Epithelial cell of proximal tubule (primary cell): ENCODE results near the gene KRTAP12-1. TPM values are rescaled to one million over a fixed set of nuclear protein-coding genes. Genes with fewer than 3 reads are reported as not detected.

ENCODE experiments used
- DNase-seq: peaks from one replicate; pipeline ENCODE4 v3.0.0-alpha.2; 2011; ENCODE audit warnings: low read depth
- H3K4me3 ChIP-seq: 2 replicates; pipeline ENCODE4 v1.5.1; 2011; ENCODE audit warnings: low read depth, mild to moderate bottlenecking, low read length
- CTCF ChIP-seq: conservative IDR thresholded peaks from 2 replicates; pipeline ENCODE4 v1.5.1; 2012; ENCODE audit warnings: low read depth, mild to moderate bottlenecking, low read length
- total RNA-seq: library from RNA; depleted of rRNA; stranded (reverse); fragments of >200 nt; gene quantifications from 2 replicates; pipeline ENCODE4 v1.2.3, GENCODE V29; 2015

KRTAP12-1 gene
- total RNA-seq, 1 donor from 2014 or later, result not detected

- no peak for DNase-seq
- no peak for TF ChIP-seq CTCF
These were observed 811 bp downstream of the KRTAP12-1 start for GRCh38 chr21:44681152-44681551.

GRCh38 chr21:44677881-44678280, 4.1 kb downstream of the KRTAP12-1 start:
- DNase-seq, result no peak
- TF ChIP-seq CTCF, result no peak
- no peak overlapping the region for H3K4me3 ChIP-seq

More at GRCh38 chr21:44681152-44681551, 811 bp downstream of the KRTAP12-1 start:
- no peak overlapping the region for H3K4me3 ChIP-seq

- no peak for DNase-seq
- no peak for TF ChIP-seq CTCF
- H3K4me3 ChIP-seq, result no peak overlapping the region
These were observed 10.1 kb downstream of the KRTAP12-1 start for GRCh38 chr21:44671911-44672310.

GRCh38 chr21:44670642-44671432, 11.1 kb downstream of the KRTAP12-1 start:
- DNase-seq, result no peak
- H3K4me3 ChIP-seq, result no peak overlapping the region
- TF ChIP-seq CTCF, result no peak

- no peak for TF ChIP-seq CTCF
- DNase-seq, result no peak
- H3K4me3 ChIP-seq, result no peak overlapping the region
These were observed 14.4 kb downstream of the KRTAP12-1 start for GRCh38 chr21:44667612-44668011.

- no peak within 1 kb of the TSS for H3K4me3 ChIP-seq
- no peak for DNase-seq
- TF ChIP-seq CTCF, result no peak
These were observed 15.3 kb downstream of the KRTAP12-1 start, which contains the start of gene KRTAP12-2 for GRCh38 chr21:44666401-44667320. Gene KRTAP12-2 (minus strand): TSS chr21:44666927. CDS start chr21:44666886, 41 bp downstream.
